Endodermal cell (in vitro differentiated cells): ENCODE data around the gene FHL3. TPM values are rescaled to one million over a fixed set of nuclear protein-coding genes. Genes with fewer than 3 reads are reported as not detected.

Experiments
- DNase-seq: peaks from one replicate; pipeline ENCODE4 v3.0.0-alpha.2; 2017
- H3K27ac ChIP-seq: 2 replicates; pipeline ENCODE4 v1.5.1; 2013; ENCODE audit warnings: mild to moderate bottlenecking, low read depth, low read length, moderate library complexity
- H3K27me3 ChIP-seq: 2 replicates; pipeline ENCODE4 v1.6.1; 2013; ENCODE audit warnings: mild to moderate bottlenecking, low read length, moderate library complexity; ENCODE audit not compliant: insufficient read depth, control insufficient read depth, poor library complexity, severe bottlenecking
- H3K36me3 ChIP-seq: 2 replicates; pipeline ENCODE4 v1.7.0; 2013; ENCODE audit warnings: mild to moderate bottlenecking, low read length, moderate library complexity; ENCODE audit not compliant: control insufficient read depth, insufficient read depth
- H3K4me1 ChIP-seq: one replicate; pipeline ENCODE4 v1.7.0; 2013; ENCODE audit warnings: low read length; ENCODE audit not compliant: control insufficient read depth, insufficient read depth
- H3K4me3 ChIP-seq: 2 replicates; pipeline ENCODE4 v1.5.1; 2013; ENCODE audit warnings: mild to moderate bottlenecking, low read length, moderate library complexity
- H3K9ac ChIP-seq: 2 replicates; pipeline ENCODE4 v1.6.1; 2013; ENCODE audit warnings: mild to moderate bottlenecking, low read length, moderate library complexity; ENCODE audit not compliant: poor library complexity, severe bottlenecking; ENCODE audit errors: extremely low read depth
- H3K9me3 ChIP-seq: 2 replicates; pipeline ENCODE4 v1.6.1; 2013; ENCODE audit warnings: mild to moderate bottlenecking, low read length, moderate library complexity; ENCODE audit not compliant: control insufficient read depth
- H3K27ac Mint-ChIP-seq: 2 replicates; pipeline ENCODE4 v1.8.0; 2020; ENCODE audit warnings: mixed read lengths
- H3K27me3 Mint-ChIP-seq: 2 replicates; pipeline ENCODE4 v1.8.0; 2021; ENCODE audit warnings: mild to moderate bottlenecking, mixed read lengths; ENCODE audit not compliant: insufficient read depth
- H3K36me3 Mint-ChIP-seq: 2 replicates; pipeline ENCODE4 v1.8.0; 2020; ENCODE audit warnings: low read depth, mixed read lengths
- H3K4me1 Mint-ChIP-seq: 2 replicates; pipeline ENCODE4 v1.8.0; 2020; ENCODE audit warnings: mixed read lengths
- H3K4me3 Mint-ChIP-seq: 2 replicates; pipeline ENCODE4 v1.8.0; 2020; ENCODE audit warnings: mild to moderate bottlenecking, moderate library complexity, mixed read lengths
- H3K9me3 Mint-ChIP-seq: 2 replicates; pipeline ENCODE4 v1.8.0; 2020; ENCODE audit warnings: mild to moderate bottlenecking, mixed read lengths
- CTCF ChIP-seq: fragments of 200-600 bp; sonication (generic); conservative IDR thresholded peaks from 2 replicates; pipeline ENCODE4 v1.5.0; 2021; ENCODE audit warnings: antibody characterized with exemption, mild to moderate bottlenecking
- WGBS, 2 experiments: methylation state at CpG; one replicate each; pipeline versions ENCODE4 v1.1.5 to v1.1.7; 2013; ENCODE audit warnings: missing lambda C conversion rate in 2 of 2, mixed read lengths in 1 of 2; ENCODE audit not compliant: insufficient coverage in 1 of 2, insufficient read length in 1 of 2; 5-methylcytosine and 5-hydroxymethylcytosine counted together
- total RNA-seq, 2 donors: library from RNA; stranded (reverse); fragmentation: NEBNext Ultra II Directional in 1 of 2; extraction: Animal tissue kit (Norgen Biotek cat#: 25700) in 1 of 2; gene quantifications; 2 replicates in 1 of 2; 3 replicates in 1 of 2; pipeline ENCODE4 v1.2.1, GENCODE V29; 2021

The FHL3 gene
- total RNA-seq, 2 donors from 2014 or later, result 20.5 to 20.6 TPM

- no peaks in the 10 kb centered on the region for H3K27me3 Mint-ChIP-seq
- H3K9me3 Mint-ChIP-seq, result no peaks in the 10 kb centered on the region
- 91 to 95% methylated on average over 15 to 16 of the region's 16 CpGs for WGBS, 2 experiments
- no peak overlapping the region for H3K27ac ChIP-seq
- H3K36me3 ChIP-seq, result peaks cover 38% of the 10 kb centered on the region
- peak overlapping the region; percentile 84 for H3K9ac ChIP-seq
- H3K27me3 ChIP-seq, result no peaks in the 10 kb centered on the region
- peak overlapping the region; percentile 10 for H3K4me3 Mint-ChIP-seq
- no peak for DNase-seq
- H3K4me1 Mint-ChIP-seq, result peaks cover 37% of the 10 kb centered on the region
- H3K27ac Mint-ChIP-seq, result peak overlapping the region; percentile 98
- no peak for TF ChIP-seq CTCF
- peaks cover 28% of the 10 kb centered on the region for H3K4me1 ChIP-seq
- H3K4me3 ChIP-seq, result no peak overlapping the region
- H3K36me3 Mint-ChIP-seq, result peaks cover 16% of the 10 kb centered on the region
- H3K9me3 ChIP-seq, result no peaks in the 10 kb centered on the region
These were observed 6.3 kb downstream of the FHL3 start for GRCh38 chr1:37998913-37999429.

- Histone ChIP-seq H3K27me3 (no peaks in the 10 kb centered on the region), H3K9me3 (no peaks in the 10 kb centered on the region), H3K9ac (no peak overlapping the region), H3K27ac (no peak overlapping the region), H3K4me3 (no peak overlapping the region), H3K36me3 (peaks cover 38% of the 10 kb centered on the region), H3K4me1 (peaks cover 28% of the 10 kb centered on the region)
- Mint-ChIP-seq H3K9me3 (no peaks in the 10 kb centered on the region), H3K4me3 (no peak overlapping the region), H3K27me3 (no peaks in the 10 kb centered on the region), H3K27ac (no peak overlapping the region), H3K36me3 (peaks cover 16% of the 10 kb centered on the region), H3K4me1 (peaks cover 30% of the 10 kb centered on the region)
- DNase-seq, result no peak
- WGBS, 2 experiments, result 91 to 93% methylated on average over 6 to 9 of the region's 9 CpGs
- TF ChIP-seq CTCF, result no peak
These were observed 7.1 kb downstream of the FHL3 start for GRCh38 chr1:37998089-37998808.

DNA sequence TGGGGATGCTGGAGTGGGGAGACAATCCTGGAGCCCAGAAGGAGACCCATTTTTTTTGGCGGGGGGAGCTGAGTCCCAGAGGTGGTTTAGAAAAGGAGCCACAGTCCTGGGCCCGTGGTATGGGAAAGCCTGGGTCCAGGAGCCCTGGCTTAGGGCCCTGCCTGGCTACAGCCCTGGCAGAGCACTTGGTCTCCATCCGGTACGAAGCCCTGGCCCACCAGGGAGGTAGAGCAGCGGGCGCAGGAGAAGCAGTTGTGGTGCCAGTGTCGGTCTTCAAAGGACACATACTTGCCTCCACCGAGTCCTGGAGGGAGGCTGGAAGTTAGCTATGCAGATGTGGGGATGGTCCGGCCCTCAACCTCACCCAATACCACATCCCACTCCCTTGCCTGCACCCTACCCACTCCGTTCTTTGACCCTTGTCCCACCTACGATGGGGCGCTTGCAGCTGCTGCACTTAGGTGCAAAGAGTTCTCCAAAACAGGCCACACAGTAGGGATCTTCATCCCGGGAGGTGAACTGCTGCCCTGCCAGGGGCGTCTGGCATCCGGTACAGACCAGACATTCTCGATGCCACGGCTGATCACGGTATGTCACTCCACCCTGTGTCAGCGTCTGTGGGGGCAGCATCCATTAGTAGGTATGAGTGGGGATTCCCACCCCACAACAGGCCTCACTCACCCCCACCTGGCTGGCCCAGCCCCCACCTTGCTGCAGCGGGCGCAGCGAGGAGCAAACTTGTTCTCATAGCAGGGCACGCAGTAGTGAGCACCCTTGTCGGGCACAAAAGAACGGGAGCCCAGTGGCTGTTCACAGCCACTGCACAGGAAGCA lies 7.8 kb downstream of the FHL3 start:
- Histone ChIP-seq H3K9ac (no peak overlapping the region), H3K27me3 (no peaks in the 10 kb centered on the region), H3K4me3 (no peak overlapping the region), H3K9me3 (no peaks in the 10 kb centered on the region), H3K4me1 (peaks cover 28% of the 10 kb centered on the region), H3K27ac (no peak overlapping the region), H3K36me3 (peaks cover 38% of the 10 kb centered on the region)
- H3K27me3 Mint-ChIP-seq, result no peaks in the 10 kb centered on the region
- DNase-seq, result peak; percentile 44
- H3K4me1 Mint-ChIP-seq, result peaks cover 29% of the 10 kb centered on the region
- TF ChIP-seq CTCF, result no peak
- 89 to 94% methylated on average over 19 to 25 of the region's 25 CpGs for WGBS, 2 experiments
- H3K9me3 Mint-ChIP-seq, result no peaks in the 10 kb centered on the region
- peak overlapping the region; percentile 21 for H3K27ac Mint-ChIP-seq
- peaks cover 16% of the 10 kb centered on the region for H3K36me3 Mint-ChIP-seq
- no peak overlapping the region for H3K4me3 Mint-ChIP-seq
